Activated CD8-positive, alpha-beta memory T cell treated with anti-CD3 and anti-CD28 coated beads, Interleukin-2, amount 50 U/mL, for 1 hour (primary cell): Measurements from ENCODE around the gene MYL5.
"Not testable (repeated sequence)": the region's sequence is repeated elsewhere in the genome, so short reads cannot be mapped to it uniquely, and the experiment has no call there.

Experiments used
- DNase-seq: peaks from one replicate; pipeline ENCODE4 v3.0.0-alpha.2; 2020; ENCODE audit errors: extremely low read depth

Gene MYL5

GRCh38 chr4:687048-687970 lies 13.0 kb downstream of the MYL5 start:
- DNase-seq = no peak

DNA sequence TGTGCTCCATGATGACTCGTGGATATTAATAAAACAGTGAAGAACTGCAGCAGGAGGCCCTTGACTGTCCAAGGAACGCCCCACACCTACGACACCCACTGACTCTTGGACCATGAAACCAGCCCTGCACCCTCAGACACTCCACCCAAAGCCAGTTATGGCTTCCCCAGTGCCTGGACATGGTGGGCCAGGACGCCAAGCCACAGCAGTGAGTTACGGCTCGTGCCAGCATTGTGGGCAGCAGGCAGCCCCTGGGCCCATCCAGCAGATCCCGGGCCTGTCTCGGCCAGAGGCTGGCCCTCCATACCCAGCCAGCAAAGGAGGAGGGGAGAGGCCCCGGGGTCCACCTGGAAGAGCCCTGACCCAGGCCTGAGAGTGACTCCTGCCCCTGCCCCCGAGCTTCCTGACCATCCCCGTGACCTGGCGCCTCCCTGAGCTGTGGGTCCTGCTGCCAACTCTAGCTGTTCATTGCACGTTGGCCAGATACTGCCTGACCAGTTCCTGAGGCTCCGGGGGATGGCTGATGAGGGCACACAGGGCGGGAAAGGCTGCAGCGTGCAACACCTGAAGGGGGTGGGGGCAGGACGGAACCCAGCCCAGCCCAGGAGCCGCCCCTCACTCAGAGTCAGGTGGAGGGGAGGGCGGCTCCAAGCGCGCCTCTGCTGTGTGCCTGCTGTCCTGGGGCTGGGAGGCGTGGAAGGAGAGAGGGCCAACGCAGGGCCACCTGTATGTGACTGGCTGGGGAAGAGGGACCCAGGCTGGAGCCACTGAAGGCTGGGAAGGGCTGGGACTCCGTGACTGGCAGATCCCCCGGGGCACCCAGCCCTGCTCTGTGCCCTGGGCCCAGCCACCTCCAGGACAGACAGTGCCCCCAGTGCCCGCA lies 13.9 kb downstream of the MYL5 start:
- DNase-seq = no peak

DNA sequence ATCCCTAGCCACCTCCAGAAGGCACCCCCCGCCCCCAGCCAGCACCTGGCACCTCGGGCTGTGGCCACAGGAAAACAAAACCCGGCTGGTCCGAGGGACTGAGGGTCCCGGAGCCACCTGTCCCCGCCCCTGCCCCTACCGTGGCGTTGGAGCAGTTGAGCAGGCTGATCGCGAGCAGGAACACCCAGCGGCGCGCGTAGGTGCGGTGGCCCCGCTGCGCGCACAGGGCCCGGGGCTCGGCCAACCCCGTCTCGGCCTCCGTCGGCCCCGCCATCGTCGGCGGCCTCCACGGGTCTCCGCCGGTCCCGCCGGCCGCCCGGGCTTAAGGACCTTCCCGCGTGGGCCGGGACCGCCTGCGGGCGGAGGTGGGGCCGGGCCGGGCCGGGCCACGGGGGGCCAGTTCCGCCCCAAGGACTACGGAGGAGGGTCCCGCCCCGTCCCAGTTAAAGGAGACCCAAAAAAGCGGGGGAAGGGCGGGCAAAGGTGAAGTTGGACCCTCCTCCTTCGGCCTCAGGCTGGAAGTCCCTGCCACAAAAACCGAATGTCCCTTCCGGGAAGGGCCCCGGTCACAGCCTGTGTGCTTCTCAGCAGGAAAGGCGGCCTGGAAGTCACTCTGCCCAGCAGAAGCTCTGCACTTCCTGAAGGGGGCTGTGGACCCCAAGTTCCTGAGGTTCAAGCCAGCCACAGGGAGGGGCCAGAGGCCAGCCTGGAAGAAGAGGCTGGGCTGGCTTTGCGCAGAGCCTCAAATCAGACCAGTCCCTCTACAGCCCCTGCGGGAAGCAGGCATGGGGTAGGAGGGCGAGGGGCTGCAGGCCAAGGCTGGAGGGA lies 14.7 kb downstream of the MYL5 start, which contains the start of gene SLC49A3:
Gene SLC49A3 (minus strand): TSS at position 298 of the 828 bp plus-strand sequence. CDS start 24 bp downstream, at position 274.
- no peak for DNase-seq

DNA sequence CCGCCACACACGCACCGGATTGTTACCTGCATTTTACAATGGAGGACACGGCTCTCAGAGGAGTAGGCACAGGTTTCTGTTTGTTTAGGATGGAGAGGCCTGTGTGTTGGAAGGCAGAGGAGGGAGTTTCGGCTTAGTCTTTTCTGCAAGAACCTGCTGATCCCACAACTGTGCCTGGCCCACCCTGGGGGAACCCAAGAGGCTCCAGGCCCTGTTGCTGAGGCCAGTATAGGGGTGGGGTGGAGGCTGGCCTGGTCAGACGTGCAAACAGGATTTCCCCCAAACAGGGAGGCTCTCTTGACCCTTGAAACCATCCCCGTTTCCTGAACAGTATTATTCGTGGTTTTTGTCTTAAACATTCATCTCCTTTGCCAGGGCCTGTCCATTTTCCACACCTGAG lies 15.4 kb downstream of the MYL5 start:
- DNase-seq = no peak

DNA sequence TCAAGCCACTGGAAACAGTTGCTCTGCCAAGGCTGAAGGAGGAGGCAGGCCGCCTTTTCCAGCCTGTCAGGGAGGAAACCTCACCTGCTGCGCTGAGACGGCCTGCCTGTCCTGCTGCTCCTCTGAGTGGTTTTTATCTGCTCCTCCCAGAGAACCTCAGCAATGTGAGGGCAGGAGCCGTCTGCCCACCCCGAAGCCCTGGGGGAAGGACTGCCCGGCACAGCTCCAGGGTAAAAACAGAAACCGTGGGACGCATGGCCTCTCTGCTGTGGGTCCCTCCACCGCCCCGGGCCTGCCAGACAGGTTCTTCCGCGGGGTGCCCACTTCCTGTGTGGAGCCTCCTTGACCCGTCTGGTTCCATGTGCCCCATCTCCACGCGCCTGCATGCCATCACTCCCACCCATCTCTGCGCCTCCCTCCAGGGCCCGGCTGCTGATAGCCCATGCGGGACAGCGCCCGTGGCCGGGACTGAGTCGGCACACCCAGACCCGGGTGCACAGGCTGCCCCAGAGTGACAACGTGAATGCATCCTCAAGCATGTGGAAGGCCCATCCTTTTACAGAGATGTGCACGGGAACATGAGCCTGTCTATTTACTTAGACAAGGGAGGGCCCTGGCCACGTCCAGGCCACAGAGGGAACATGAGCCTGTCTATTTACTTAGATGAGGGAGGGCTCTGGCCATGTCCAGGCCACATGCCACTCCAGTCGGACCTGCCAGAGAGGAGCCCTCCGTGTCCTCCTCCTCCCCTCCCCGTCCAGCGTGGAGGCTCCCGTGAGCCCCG lies 18.6 kb downstream of the MYL5 start:
- DNase-seq = no peak

GRCh38 chr4:694341-694940 lies 20.1 kb downstream of the MYL5 start:
- DNase-seq = not testable (repeated sequence)

- no peak for DNase-seq
Observed at GRCh38 chr4:699816-700580, 25.7 kb downstream of the MYL5 start.

DNA sequence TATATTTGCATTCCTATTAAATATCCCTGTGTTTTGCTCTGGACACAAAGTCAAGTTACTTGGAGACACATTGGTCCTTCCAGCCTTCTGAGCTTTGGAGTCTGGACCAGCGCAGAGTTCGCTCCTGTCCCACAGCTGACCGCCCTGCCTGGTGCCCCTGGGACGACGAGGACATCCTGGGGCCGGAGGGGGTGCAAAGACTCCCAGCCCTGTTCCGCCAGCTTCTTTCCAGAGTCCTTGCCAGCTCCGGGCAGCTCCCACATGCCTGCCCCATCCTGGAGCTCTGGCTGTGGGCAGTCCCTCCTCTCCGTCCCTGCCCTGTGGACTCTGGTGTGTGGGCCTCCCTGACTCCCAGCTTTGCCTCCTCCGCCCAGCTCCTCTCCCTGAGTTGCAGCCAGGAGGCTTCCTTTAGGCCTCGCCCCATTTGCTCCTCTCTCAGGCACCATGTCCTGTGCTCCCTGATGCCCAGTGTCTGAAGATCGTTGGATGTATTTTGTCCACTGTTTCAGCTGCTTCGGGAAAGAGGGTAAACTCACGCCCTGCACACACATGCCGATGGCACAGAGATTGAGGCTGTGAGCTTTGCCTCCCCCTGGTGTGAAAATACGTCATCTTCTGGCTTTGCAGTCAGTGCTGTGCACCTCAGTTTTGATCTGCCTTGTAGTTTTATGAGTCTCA lies 26.4 kb downstream of the MYL5 start:
- DNase-seq = no peak

- DNase-seq = no peak
Observed at GRCh38 chr4:702618-703048, 28.3 kb downstream of the MYL5 start.

- DNase-seq = no peak
Observed at GRCh38 chr4:703336-704197, 29.2 kb downstream of the MYL5 start.

- no peak for DNase-seq
Observed at GRCh38 chr4:704198-704891, 30.0 kb downstream of the MYL5 start.

GRCh38 chr4:704971-705277 lies 30.6 kb downstream of the MYL5 start:
- DNase-seq = no peak

DNA sequence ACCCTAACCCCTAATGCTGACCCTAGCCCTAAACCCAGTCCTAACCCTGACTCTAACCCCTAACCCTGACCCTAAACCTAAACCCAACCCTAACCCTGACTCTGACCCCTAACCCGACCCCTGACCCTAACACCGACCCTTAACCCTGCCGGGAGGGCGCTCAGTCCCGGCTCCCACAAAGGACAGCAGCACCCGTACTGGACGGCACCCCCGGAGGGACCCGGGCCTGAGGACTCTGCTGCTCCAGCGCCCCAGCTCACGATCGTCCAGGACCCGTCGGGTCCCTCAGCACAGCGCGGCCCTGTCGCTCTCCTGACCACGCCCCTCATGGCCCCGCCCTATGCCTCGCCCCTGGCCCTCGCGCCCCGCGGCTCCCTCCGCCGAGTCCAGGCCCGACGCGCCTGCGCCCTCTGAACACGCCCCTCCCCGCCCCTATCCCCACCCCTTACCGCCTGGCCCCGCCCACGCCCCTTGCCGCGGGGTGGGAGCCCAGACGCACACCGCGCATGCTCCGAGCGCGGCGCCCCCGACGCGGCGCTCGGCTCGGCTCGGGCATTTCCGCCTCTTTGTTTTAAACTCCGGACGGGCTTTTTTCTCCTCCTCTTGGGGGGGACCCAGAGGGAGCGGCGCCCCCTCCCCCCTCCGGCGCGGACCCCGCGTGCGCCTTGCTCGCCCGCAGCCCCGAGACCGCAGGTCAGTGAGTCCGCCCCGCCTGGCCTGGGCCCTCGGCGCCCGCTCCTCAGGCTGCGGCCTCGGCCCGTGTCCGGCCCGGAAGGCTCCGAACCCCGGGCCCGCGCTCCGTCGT lies 31.1 kb downstream of the MYL5 start, which contains the start of gene PCGF3:
Gene PCGF3 (plus strand): TSS at position 555 of the 805 bp plus-strand sequence. CDS start 27,849 bp downstream, outside the sequence.
- DNase-seq = peak; percentile 81

DNA sequence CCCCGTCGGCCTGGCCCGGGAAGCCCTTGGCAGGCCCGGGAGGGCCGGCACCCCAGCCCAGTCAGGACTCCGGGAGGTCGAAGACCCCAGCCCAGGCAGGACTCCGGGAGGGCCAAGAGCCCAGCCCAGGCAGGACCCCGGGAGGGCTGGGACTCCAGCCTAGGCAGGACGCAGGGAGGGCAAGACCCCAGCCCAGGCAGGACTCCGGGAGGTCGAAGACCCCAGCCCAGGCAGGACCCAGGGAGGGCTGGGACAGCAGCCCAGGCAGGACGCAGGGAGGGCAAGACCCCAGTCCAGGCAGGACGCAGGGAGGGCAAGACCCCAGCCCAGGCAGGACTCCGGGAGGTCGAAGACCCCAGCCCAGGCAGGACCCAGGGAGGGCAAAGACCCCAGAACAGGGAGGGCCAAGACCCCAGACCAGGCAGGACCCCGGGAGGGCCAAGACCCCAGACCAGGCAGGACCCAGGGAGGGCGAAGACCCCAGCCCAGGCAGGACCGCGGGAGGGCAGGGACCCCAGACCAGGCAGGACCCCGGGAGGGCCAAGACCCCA lies 31.8 kb downstream of the MYL5 start:
- not testable (repeated sequence) for DNase-seq

DNA sequence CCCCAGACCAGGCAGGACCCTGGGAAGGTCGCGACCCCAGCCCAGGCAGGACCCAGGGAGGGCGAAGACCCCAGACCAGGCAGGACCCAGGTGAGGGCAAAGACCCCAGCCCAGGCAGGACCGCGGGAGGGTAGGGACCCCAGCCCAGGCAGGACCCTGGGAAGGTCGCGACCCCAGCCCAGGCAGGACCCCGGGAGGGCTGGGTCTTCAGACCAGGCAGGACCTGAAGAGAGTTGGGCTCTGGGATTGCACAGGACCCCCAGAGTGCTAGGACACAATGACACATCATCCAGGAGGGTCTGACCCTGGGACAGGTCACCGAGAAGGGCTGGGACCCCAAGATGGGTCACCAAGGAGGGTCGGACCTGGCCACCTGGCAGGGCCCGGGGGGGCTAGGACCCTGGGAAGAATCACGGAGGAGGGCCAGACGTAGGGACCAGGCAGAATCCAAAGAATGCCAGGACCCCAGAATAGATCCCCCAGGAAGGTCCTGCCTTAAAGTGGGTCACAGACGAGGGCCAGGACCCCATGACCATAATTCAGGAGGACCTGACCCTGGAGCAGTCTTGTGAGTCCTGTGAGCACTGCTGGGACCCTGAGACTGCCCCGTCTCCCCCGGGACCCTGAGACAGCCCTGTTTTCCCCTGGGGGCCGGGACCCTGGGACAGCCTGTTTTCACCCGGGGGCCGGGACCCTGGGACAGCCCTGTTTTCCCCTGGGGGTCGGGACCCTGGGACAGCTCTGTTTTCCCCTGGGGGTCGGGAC lies 32.7 kb downstream of the MYL5 start:
- no peak for DNase-seq
